ENCODE measurements around the gene GPR179. TPM values are rescaled to one million over a fixed set of nuclear protein-coding genes. Genes with fewer than 3 reads are reported as not detected.
A peak's percentile ranks its signal among the peaks of the same experiment; 100 is the strongest.

The GPR179 gene
- polyA plus RNA-seq, 1 donor (not counting 4 experiments of a cell fraction or from before 2014, with no cell fraction given): 0.01 TPM

- dilution Hi-C loops (cut with MboI; ENCODE audit: extremely low pct_ligation_motif_present, low sequenced_read_pairs): no loop called here
- H3K4me3 ChIP-seq (ENCODE audit: control insufficient read depth in 2 of 3, extremely low read depth in 1 of 3, insufficient read depth in 2 of 3, low read depth in 1 of 3, low read length in 3 of 3): no peak overlapping the region
- FAIRE-seq: no peak
- peaks cover 0 to 2% of the 10 kb centered on the region in 2 experiments for H3K36me3 ChIP-seq (ENCODE audit: control insufficient read depth in 2 of 2, extremely low read depth in 1 of 2, insufficient read depth in 2 of 2, low read length in 2 of 2)
- H3K9me3 ChIP-seq (ENCODE audit: control insufficient read depth, low read depth, low read length): no peaks in the 10 kb centered on the region
- H3K79me2 ChIP-seq (ENCODE audit: control insufficient read depth, insufficient read depth, low read length): peaks cover 15% of the 10 kb centered on the region
- H4K20me1 ChIP-seq (ENCODE audit: control insufficient read depth, extremely low read depth, insufficient read depth, low read length): no peaks in the 10 kb centered on the region
- no peak overlapping the region for H3K27ac ChIP-seq (ENCODE audit: control insufficient read depth, insufficient read depth, low read length)
- no peaks in the 10 kb centered on the region for H3K9me1 ChIP-seq (ENCODE audit: control insufficient read depth, extremely low read depth, insufficient read depth, low read length)
- no peak overlapping the region for H2AFZ ChIP-seq (ENCODE audit: control insufficient read depth, low read length)
- peaks cover 16% of the 10 kb centered on the region for H3K4me1 ChIP-seq (ENCODE audit: control insufficient read depth, extremely low read depth, insufficient read depth, low read length)
- H3K4me2 ChIP-seq (ENCODE audit: control insufficient read depth, extremely low read depth, insufficient read depth, low read depth, low read length): no peak overlapping the region
- no peak overlapping the region for H3K9ac ChIP-seq (ENCODE audit: control insufficient read depth, extremely low read depth, insufficient read depth, low read length)
- no peak for DNase-seq (ENCODE audit: low read depth, low spot score)
- H3K27me3 ChIP-seq (ENCODE audit: control insufficient read depth, extremely low read depth, insufficient read depth, low read length): no peaks in the 10 kb centered on the region
- TF ChIP-seq CTCF (optimal IDR thresholded peaks at IDR 0.05 in 1 of 3, IDR thresholded peaks at IDR 0.05 in 1 of 3, conservative IDR thresholded peaks at IDR 0.05 in 1 of 3; ENCODE audit: extremely low read depth in 1 of 3, insufficient read depth in 2 of 3, low read length in 3 of 3) (no peak), EZH2 (IDR thresholded peaks at IDR 0.05; ENCODE audit: low read length) (no peak)
These were observed 11.5 kb upstream of the GPR179 start for GRCh38 chr17:38355251-38355650.

- peaks cover 0 to 2% of the 10 kb centered on the region in 2 experiments for H3K36me3 ChIP-seq (ENCODE audit: control insufficient read depth in 2 of 2, extremely low read depth in 1 of 2, insufficient read depth in 2 of 2, low read length in 2 of 2)
- H3K9me1 ChIP-seq (ENCODE audit: control insufficient read depth, extremely low read depth, insufficient read depth, low read length): no peaks in the 10 kb centered on the region
- no peak overlapping the region for H3K9ac ChIP-seq (ENCODE audit: control insufficient read depth, extremely low read depth, insufficient read depth, low read length)
- no peak for DNase-seq (ENCODE audit: low read depth, low spot score)
- H3K9me3 ChIP-seq (ENCODE audit: control insufficient read depth, low read depth, low read length): no peaks in the 10 kb centered on the region
- no peak for FAIRE-seq
- H4K20me1 ChIP-seq (ENCODE audit: control insufficient read depth, extremely low read depth, insufficient read depth, low read length): no peaks in the 10 kb centered on the region
- H3K79me2 ChIP-seq (ENCODE audit: control insufficient read depth, insufficient read depth, low read length): peaks cover 15% of the 10 kb centered on the region
- no peak overlapping the region for H3K4me3 ChIP-seq (ENCODE audit: control insufficient read depth in 2 of 3, extremely low read depth in 1 of 3, insufficient read depth in 2 of 3, low read depth in 1 of 3, low read length in 3 of 3)
- no peak overlapping the region for H3K27ac ChIP-seq (ENCODE audit: control insufficient read depth, insufficient read depth, low read length)
- H3K4me1 ChIP-seq (ENCODE audit: control insufficient read depth, extremely low read depth, insufficient read depth, low read length): peaks cover 16% of the 10 kb centered on the region
- H2AFZ ChIP-seq (ENCODE audit: control insufficient read depth, low read length): no peak overlapping the region
- dilution Hi-C loops (cut with MboI; ENCODE audit: extremely low pct_ligation_motif_present, low sequenced_read_pairs): no loop called here
- no peaks in the 10 kb centered on the region for H3K27me3 ChIP-seq (ENCODE audit: control insufficient read depth, extremely low read depth, insufficient read depth, low read length)
- TF ChIP-seq CTCF (optimal IDR thresholded peaks at IDR 0.05 in 1 of 3, IDR thresholded peaks at IDR 0.05 in 1 of 3, conservative IDR thresholded peaks at IDR 0.05 in 1 of 3; ENCODE audit: extremely low read depth in 1 of 3, insufficient read depth in 2 of 3, low read length in 3 of 3) (no peak), EZH2 (IDR thresholded peaks at IDR 0.05; ENCODE audit: low read length) (no peak)
- H3K4me2 ChIP-seq (ENCODE audit: control insufficient read depth, extremely low read depth, insufficient read depth, low read depth, low read length): peak overlapping the region; percentile 0
These were observed 10.7 kb upstream of the GPR179 start for GRCh38 chr17:38354466-38354865.
